ENCODE results near the gene OGFOD3. TPM values are rescaled to one million over a fixed set of nuclear protein-coding genes. Genes with fewer than 3 reads are reported as not detected.

The OGFOD3 gene
- total RNA-seq, 1 experiment from 2014 or later, result 53.6 TPM

GRCh38 chr17:82439194-82439828, 20.9 kb upstream of the OGFOD3 start:
- RAD21 ChIA-PET (ENCODE audit: low non-redundant PET in 1 of 2, low total read pairs in 2 of 2, uncharacterized antibody in 2 of 2, unreplicated experiment in 2 of 2), result no interaction called here
- H3K9ac ChIP-seq (ENCODE audit: low read length), result no peak overlapping the region
- POLR2A ChIA-PET, result no interaction called here

GRCh38 chr17:82438401-82439193, 20.2 kb upstream of the OGFOD3 start:
- ChIA-PET POLR2A (no interaction called here), CTCF (interaction anchor here (0.6 kb wide), 1 partner anchor 115 kb away, joined by 3 read pairs; no protein-coding TSS in a partner anchor)
- no peak overlapping the region for H3K4me2 ChIP-seq (ENCODE audit: low read length)
- TF ChIP-seq ZNF274 (IDR thresholded peaks at IDR 0.05; ENCODE audit: low read depth, low read length) (no peak), FOSL1 (IDR thresholded peaks at IDR 0.05; ENCODE audit: low read depth) (no peak), ELF1 (IDR thresholded peaks at IDR 0.05; ENCODE audit: borderline replicate concordance, low read depth) (no peak), EGR1 (IDR thresholded peaks at IDR 0.05; ENCODE audit: low read depth) (no peak), YY1 (IDR thresholded peaks at IDR 0.05; ENCODE audit: extremely low read depth, insufficient replicate concordance, low read depth, low read length) (no peak), SP1 (IDR thresholded peaks at IDR 0.05; ENCODE audit: low read depth) (no peak), EZH2phosphoT487 (IDR thresholded peaks at IDR 0.05; ENCODE audit: borderline replicate concordance) (no peak), CBX3 (IDR thresholded peaks at IDR 0.05; ENCODE audit: low read depth) (no peak), SIN3A (IDR thresholded peaks at IDR 0.05; ENCODE audit: low read depth) (no peak), RAD21 (IDR thresholded peaks at IDR 0.05; ENCODE audit: low read depth) (no peak)
- TF ChIP-seq, protein P1, sequence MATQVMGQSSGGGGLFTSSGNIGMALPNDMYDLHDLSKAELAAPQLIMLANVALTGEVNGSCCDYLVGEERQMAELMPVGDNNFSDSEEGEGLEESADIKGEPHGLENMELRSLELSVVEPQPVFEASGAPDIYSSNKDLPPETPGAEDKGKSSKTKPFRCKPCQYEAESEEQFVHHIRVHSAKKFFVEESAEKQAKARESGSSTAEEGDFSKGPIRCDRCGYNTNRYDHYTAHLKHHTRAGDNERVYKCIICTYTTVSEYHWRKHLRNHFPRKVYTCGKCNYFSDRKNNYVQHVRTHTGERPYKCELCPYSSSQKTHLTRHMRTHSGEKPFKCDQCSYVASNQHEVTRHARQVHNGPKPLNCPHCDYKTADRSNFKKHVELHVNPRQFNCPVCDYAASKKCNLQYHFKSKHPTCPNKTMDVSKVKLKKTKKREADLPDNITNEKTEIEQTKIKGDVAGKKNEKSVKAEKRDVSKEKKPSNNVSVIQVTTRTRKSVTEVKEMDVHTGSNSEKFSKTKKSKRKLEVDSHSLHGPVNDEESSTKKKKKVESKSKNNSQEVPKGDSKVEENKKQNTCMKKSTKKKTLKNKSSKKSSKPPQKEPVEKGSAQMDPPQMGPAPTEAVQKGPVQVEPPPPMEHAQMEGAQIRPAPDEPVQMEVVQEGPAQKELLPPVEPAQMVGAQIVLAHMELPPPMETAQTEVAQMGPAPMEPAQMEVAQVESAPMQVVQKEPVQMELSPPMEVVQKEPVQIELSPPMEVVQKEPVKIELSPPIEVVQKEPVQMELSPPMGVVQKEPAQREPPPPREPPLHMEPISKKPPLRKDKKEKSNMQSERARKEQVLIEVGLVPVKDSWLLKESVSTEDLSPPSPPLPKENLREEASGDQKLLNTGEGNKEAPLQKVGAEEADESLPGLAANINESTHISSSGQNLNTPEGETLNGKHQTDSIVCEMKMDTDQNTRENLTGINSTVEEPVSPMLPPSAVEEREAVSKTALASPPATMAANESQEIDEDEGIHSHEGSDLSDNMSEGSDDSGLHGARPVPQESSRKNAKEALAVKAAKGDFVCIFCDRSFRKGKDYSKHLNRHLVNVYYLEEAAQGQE (IDR thresholded peaks at IDR 0.05; ENCODE audit: low read depth), result no peak
- TF ChIP-seq, protein P2, sequence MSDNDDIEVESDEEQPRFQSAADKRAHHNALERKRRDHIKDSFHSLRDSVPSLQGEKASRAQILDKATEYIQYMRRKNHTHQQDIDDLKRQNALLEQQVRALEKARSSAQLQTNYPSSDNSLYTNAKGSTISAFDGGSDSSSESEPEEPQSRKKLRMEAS (IDR thresholded peaks at IDR 0.05), result no peak

More at GRCh38 chr17:82439194-82439828, 20.9 kb upstream of the OGFOD3 start:
- H3K4me3 ChIP-seq (replicated peaks in 1 of 2; ENCODE audit: low read depth in 1 of 2, low read length in 2 of 2), result no peak overlapping the region
- no peak for ATAC-seq
- H3K36me3 ChIP-seq (ENCODE audit: control insufficient read depth in 1 of 2, insufficient read depth in 2 of 2, low read length in 2 of 2), result 0 out of 4 replicates have a peak, but pooled peaks cover under 1 to 12% of the 10 kb centered on the region in 2 experiments
- no peak for DNase-seq (ENCODE audit: low read depth, low spot score)
- no peaks in the 10 kb centered on the region for H3K27me3 ChIP-seq (ENCODE audit: insufficient read depth, low read length)
- H3K4me1 ChIP-seq (ENCODE audit: control insufficient read depth in 1 of 2, insufficient read depth in 2 of 2, low read length in 2 of 2), result no peaks in the 10 kb centered on the region
- no peaks in the 10 kb centered on the region for H3K79me2 ChIP-seq (ENCODE audit: insufficient read depth, low read length)
- BruUV-seq (replicated peaks), result no TSS peak
- no peaks in the 10 kb centered on the region for H4K20me1 ChIP-seq (ENCODE audit: insufficient read depth)
- no peak overlapping the region for H3K4me2 ChIP-seq (ENCODE audit: low read length)
- H3K9me3 ChIP-seq (ENCODE audit: control insufficient read depth in 1 of 2, insufficient read depth in 1 of 2, low read depth in 1 of 2, low read length in 2 of 2), result no peaks in the 10 kb centered on the region
- H2AFZ ChIP-seq (ENCODE audit: low read depth, low read length, poor library complexity, severe bottlenecking), result no peak overlapping the region
- TF ChIP-seq ELF1 (IDR thresholded peaks at IDR 0.05; ENCODE audit: borderline replicate concordance, low read depth) (no peak), EZH2 (IDR thresholded peaks at IDR 0.05) (no peak), ZNF274 (IDR thresholded peaks at IDR 0.05; ENCODE audit: low read depth, low read length) (no peak), SRF (IDR thresholded peaks at IDR 0.05; ENCODE audit: low read depth) (no peak)
- no peaks in the 10 kb centered on the region for H3K9me2 ChIP-seq (ENCODE audit: insufficient read depth)
- intact Hi-C loops (cut with micrococcal nuclease), result no loop called here
- H3K27ac ChIP-seq (ENCODE audit: low read depth, low read length), result no peak overlapping the region
- CTCF ChIA-PET, result no interaction called here

More at GRCh38 chr17:82438401-82439193, 20.2 kb upstream of the OGFOD3 start:
- ATAC-seq (no peak), DNase-seq (ENCODE audit: low read depth, low spot score) (no peak)
- Histone ChIP-seq H3K79me2 (ENCODE audit: insufficient read depth, low read length) (no peaks in the 10 kb centered on the region), H3K27me3 (ENCODE audit: insufficient read depth, low read length) (no peaks in the 10 kb centered on the region), H3K9me2 (ENCODE audit: insufficient read depth) (no peaks in the 10 kb centered on the region), H3K36me3 (ENCODE audit: control insufficient read depth in 1 of 2, insufficient read depth in 2 of 2, low read length in 2 of 2) (0 out of 4 replicates have a peak, but pooled peaks cover 2 to 11% of the 10 kb centered on the region in 2 experiments), H3K4me3 (replicated peaks in 1 of 2; ENCODE audit: low read depth in 1 of 2, low read length in 2 of 2) (no peak overlapping the region), H2AFZ (ENCODE audit: low read depth, low read length, poor library complexity, severe bottlenecking) (no peak overlapping the region), H4K20me1 (ENCODE audit: insufficient read depth) (no peaks in the 10 kb centered on the region), H3K9me3 (ENCODE audit: control insufficient read depth in 1 of 2, insufficient read depth in 1 of 2, low read depth in 1 of 2, low read length in 2 of 2) (no peaks in the 10 kb centered on the region), H3K27ac (ENCODE audit: low read depth, low read length) (no peak overlapping the region), H3K9ac (ENCODE audit: low read length) (no peak overlapping the region), H3K4me1 (ENCODE audit: control insufficient read depth in 1 of 2, insufficient read depth in 2 of 2, low read length in 2 of 2) (no peaks in the 10 kb centered on the region)
- BruUV-seq (replicated peaks), result no TSS peak
- RAD21 ChIA-PET (ENCODE audit: low non-redundant PET in 1 of 2, low total read pairs in 2 of 2, uncharacterized antibody in 2 of 2, unreplicated experiment in 2 of 2), result no interaction called here
- intact Hi-C loops (cut with micrococcal nuclease), result no loop called here

All from HCT116 (cell line).